Neural progenitor cell (in vitro differentiated cells): Measurements from ENCODE around the gene SNX9.
A peak's percentile ranks its signal among the peaks of the same experiment; 100 is the strongest.

Source experiments
- CTCF ChIP-seq: fragments of 200-600 bp; sonication (generic); IDR thresholded peaks from 2 replicates; pipeline ENCODE4 v1.5.1; 2017; ENCODE audit warnings: antibody characterized with exemption, mild to moderate bottlenecking
- EZH2 ChIP-seq: fragments of 200-600 bp; sonication (generic); IDR thresholded peaks from 2 replicates; pipeline ENCODE4 v1.6.1; 2017; ENCODE audit warnings: antibody characterized with exemption, mild to moderate bottlenecking, moderate library complexity

GRCh38 chr6:157823528-157824370 lies 703 bp downstream of the SNX9 start:
- peak; percentile 22 for TF ChIP-seq CTCF
- no peak for TF ChIP-seq EZH2
